Stimulated activated naive CD8-positive, alpha-beta T cell treated with anti-CD3 and anti-CD28 coated beads, Interleukin-15, Interleukin-2, amounts not matched to agents 100 ng/mL and 50 ng/mL, for 24 hours (primary cell): Measurements from ENCODE around the gene TLE5.
A peak's percentile ranks its signal among the peaks of the same experiment; 100 is the strongest.

Experiments
- H3K27ac Mint-ChIP-seq: one replicate; pipeline ENCODE4 v1.8.0; 2021; ENCODE audit warnings: mild to moderate bottlenecking, mixed read lengths
- H3K27me3 Mint-ChIP-seq: one replicate; pipeline ENCODE4 v1.8.0; 2021; ENCODE audit warnings: mixed read lengths
- H3K36me3 Mint-ChIP-seq: one replicate; pipeline ENCODE4 v1.8.0; 2021; ENCODE audit warnings: low read depth, mixed read lengths
- H3K4me1 Mint-ChIP-seq: one replicate; pipeline ENCODE4 v1.8.0; 2021; ENCODE audit warnings: low read depth, mixed read lengths
- H3K4me3 Mint-ChIP-seq: one replicate; pipeline ENCODE4 v1.8.0; 2021; ENCODE audit warnings: mild to moderate bottlenecking, mixed read lengths
- H3K9me3 Mint-ChIP-seq: one replicate; pipeline ENCODE4 v1.8.0; 2021; ENCODE audit warnings: mixed read lengths

TLE5 gene

GRCh38 chr19:3062165-3063105 lies at the start of gene TLE5:
TLE5 (minus strand) TSS chr19:3062495; CDS start chr19:3062200, 295 bp downstream.
- peaks cover 52% of the 10 kb centered on the region for H3K4me1 Mint-ChIP-seq
- H3K9me3 Mint-ChIP-seq: no peaks in the 10 kb centered on the region
- peaks cover 26% of the 10 kb centered on the region for H3K36me3 Mint-ChIP-seq
- H3K27ac Mint-ChIP-seq: peak within 1 kb of the TSS; percentile 96
- H3K4me3 Mint-ChIP-seq: peak within 1 kb of the TSS; percentile 87
- H3K27me3 Mint-ChIP-seq: no peaks in the 10 kb centered on the region

DNA sequence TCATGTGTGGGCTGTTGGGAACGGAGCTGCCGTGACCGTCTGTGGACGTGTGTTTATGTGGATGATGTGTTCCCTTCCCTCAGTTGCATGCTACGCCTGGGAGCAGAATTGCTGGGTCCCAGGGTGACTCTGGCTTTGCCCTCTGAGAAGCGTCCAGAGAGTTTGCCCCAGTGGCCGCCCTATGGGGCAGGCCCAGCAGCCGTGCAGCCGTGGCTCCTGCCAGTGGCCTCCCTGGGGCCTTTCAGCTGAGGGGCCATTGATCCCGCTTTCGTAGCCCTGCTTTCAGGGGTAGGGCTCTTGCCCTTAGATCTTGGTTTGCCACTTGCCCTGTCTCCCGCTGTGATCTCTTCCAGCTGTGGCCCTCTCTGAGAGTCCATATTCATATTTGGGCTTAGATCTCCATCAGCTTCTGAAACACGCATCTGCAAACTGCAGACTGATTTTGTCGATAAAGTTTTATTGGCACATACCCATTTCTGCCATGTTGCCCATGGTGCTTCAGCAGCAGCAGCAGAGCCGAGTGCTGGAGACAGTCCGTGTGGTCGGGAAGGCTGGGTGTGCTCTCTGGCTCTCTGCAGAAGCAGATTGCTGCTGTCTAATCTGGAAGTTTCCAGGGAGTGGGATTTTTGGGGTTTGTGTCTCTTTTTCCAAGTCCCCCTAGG lies 49.4 kb upstream of the TLE5 start:
- Mint-ChIP-seq H3K36me3 (no peaks in the 10 kb centered on the region), H3K27me3 (no peaks in the 10 kb centered on the region), H3K9me3 (no peaks in the 10 kb centered on the region), H3K4me3 (no peak overlapping the region), H3K27ac (no peak overlapping the region), H3K4me1 (peaks cover 3% of the 10 kb centered on the region)

- H3K27me3 Mint-ChIP-seq: no peaks in the 10 kb centered on the region
- peaks cover 3% of the 10 kb centered on the region for H3K4me1 Mint-ChIP-seq
- H3K4me3 Mint-ChIP-seq: no peak overlapping the region
- H3K27ac Mint-ChIP-seq: no peak overlapping the region
- no peaks in the 10 kb centered on the region for H3K9me3 Mint-ChIP-seq
- H3K36me3 Mint-ChIP-seq: no peaks in the 10 kb centered on the region
Measured at GRCh38 chr19:3110126-3110825, 48.0 kb upstream of the TLE5 start.

GRCh38 chr19:3109491-3109890 lies 47.2 kb upstream of the TLE5 start:
- Mint-ChIP-seq H3K4me1 (peaks cover 3% of the 10 kb centered on the region), H3K27ac (peak overlapping the region; percentile 36)

DNA sequence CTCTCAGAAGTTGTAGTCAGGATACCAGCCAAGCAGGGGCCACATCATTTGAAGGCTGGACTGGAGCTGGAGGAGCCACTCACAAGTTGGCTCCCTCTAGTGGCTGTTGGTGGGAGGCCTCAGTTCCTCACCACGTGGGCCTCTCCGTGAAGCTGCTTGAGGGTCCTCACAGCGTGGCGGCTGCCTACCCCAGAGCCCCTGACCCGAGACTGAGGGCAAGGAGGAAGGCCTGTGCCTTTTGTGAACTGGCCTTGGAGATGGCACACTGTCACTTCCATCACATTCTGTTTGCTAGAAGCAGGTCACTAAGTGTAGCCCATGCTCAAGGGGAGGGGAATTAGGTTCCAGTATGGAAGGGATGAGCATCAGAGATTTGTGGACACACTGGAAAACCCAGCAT lies 46.5 kb upstream of the TLE5 start:
- peaks cover 8% of the 10 kb centered on the region for H3K4me1 Mint-ChIP-seq
- H3K27me3 Mint-ChIP-seq: no peaks in the 10 kb centered on the region
- no peaks in the 10 kb centered on the region for H3K36me3 Mint-ChIP-seq
- no peak overlapping the region for H3K4me3 Mint-ChIP-seq
- H3K27ac Mint-ChIP-seq: peak overlapping the region; percentile 71
- H3K9me3 Mint-ChIP-seq: no peaks in the 10 kb centered on the region

More at GRCh38 chr19:3109491-3109890, 47.2 kb upstream of the TLE5 start:
- no peaks in the 10 kb centered on the region for H3K9me3 Mint-ChIP-seq
- H3K27me3 Mint-ChIP-seq: no peaks in the 10 kb centered on the region
- H3K36me3 Mint-ChIP-seq: no peaks in the 10 kb centered on the region
- no peak overlapping the region for H3K4me3 Mint-ChIP-seq

DNA sequence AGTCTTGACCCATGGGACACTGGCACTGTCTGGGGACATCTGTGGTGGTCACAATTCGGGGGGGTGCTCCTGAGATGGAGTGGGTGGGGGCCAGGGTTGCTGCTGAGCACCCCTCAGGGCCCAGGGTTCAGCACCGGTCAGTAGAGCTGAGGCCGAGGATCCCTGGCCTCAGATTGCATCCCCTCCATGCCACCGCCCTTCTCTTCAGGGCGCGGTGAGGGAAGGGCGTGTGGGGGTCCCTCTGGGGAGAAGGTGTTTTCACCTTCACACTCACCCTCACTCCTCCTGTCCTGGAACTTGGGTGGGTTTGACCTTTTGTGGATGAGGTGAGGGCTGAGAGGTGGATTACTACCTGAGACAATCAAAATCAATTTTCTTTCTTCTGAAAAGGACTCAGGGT lies 45.4 kb upstream of the TLE5 start:
- no peak overlapping the region for H3K27ac Mint-ChIP-seq
- peaks cover 11% of the 10 kb centered on the region for H3K4me1 Mint-ChIP-seq

DNA sequence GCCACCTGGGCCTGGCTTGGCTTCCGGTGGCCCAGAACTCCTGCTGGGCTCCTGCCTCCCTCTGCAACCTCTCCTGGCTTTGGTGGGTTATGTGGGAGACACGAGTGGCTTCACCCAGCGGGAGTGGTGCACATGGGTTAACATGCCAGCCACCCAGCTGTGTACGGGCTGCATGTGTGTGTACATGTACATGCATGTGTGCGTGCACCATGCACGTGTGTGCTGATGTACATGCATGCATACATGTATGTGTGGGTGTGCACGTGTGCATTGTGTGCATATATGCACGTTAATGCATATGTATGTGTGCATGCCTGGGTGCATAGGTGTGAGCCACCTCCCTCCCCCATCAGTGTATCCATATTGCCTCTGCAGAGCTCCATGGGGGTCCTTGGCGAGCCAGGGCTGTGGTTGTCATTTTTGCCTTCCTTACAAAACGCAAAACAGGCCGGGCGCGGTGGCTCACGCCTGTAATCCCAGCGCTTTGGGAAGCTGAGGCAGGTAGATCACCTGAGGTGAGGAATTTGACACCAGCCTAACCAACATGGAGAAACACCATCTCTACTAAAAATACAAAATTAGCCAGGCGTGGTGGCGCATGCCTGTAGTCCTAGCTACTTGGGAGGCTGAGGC lies 44.3 kb upstream of the TLE5 start:
- no peak overlapping the region for H3K27ac Mint-ChIP-seq
- H3K27me3 Mint-ChIP-seq: no peaks in the 10 kb centered on the region
- peaks cover 11% of the 10 kb centered on the region for H3K4me1 Mint-ChIP-seq
- H3K4me3 Mint-ChIP-seq: no peak overlapping the region
- H3K36me3 Mint-ChIP-seq: no peaks in the 10 kb centered on the region
- no peaks in the 10 kb centered on the region for H3K9me3 Mint-ChIP-seq

More for the DNA sequence above, 45.4 kb upstream of the TLE5 start:
- H3K4me3 Mint-ChIP-seq: no peak overlapping the region
- H3K36me3 Mint-ChIP-seq: no peaks in the 10 kb centered on the region
- no peaks in the 10 kb centered on the region for H3K9me3 Mint-ChIP-seq
- H3K27me3 Mint-ChIP-seq: no peaks in the 10 kb centered on the region

GRCh38 chr19:3105641-3106508 lies 43.6 kb upstream of the TLE5 start:
- Mint-ChIP-seq H3K9me3 (no peaks in the 10 kb centered on the region), H3K27me3 (no peaks in the 10 kb centered on the region), H3K4me3 (no peak overlapping the region), H3K27ac (no peak overlapping the region), H3K4me1 (peaks cover 11% of the 10 kb centered on the region), H3K36me3 (no peaks in the 10 kb centered on the region)

DNA sequence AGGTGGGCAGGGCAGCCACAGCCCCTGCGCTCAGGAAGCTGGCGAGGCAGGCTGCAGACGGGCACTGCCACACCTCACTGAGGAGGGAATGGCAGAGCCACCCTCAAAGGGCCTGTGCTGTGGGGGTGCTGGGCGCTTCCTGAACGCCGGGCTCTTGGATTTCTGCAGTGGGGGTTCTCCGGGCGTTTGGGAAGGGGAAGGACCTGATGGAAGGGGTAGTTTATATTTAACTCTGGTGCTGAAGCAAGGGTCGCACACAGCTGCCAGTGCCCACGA lies 42.4 kb upstream of the TLE5 start:
- H3K36me3 Mint-ChIP-seq: no peaks in the 10 kb centered on the region
- H3K4me3 Mint-ChIP-seq: no peak overlapping the region
- H3K27me3 Mint-ChIP-seq: no peaks in the 10 kb centered on the region
- peaks cover 11% of the 10 kb centered on the region for H3K4me1 Mint-ChIP-seq
- H3K27ac Mint-ChIP-seq: no peak overlapping the region
- H3K9me3 Mint-ChIP-seq: no peaks in the 10 kb centered on the region

DNA sequence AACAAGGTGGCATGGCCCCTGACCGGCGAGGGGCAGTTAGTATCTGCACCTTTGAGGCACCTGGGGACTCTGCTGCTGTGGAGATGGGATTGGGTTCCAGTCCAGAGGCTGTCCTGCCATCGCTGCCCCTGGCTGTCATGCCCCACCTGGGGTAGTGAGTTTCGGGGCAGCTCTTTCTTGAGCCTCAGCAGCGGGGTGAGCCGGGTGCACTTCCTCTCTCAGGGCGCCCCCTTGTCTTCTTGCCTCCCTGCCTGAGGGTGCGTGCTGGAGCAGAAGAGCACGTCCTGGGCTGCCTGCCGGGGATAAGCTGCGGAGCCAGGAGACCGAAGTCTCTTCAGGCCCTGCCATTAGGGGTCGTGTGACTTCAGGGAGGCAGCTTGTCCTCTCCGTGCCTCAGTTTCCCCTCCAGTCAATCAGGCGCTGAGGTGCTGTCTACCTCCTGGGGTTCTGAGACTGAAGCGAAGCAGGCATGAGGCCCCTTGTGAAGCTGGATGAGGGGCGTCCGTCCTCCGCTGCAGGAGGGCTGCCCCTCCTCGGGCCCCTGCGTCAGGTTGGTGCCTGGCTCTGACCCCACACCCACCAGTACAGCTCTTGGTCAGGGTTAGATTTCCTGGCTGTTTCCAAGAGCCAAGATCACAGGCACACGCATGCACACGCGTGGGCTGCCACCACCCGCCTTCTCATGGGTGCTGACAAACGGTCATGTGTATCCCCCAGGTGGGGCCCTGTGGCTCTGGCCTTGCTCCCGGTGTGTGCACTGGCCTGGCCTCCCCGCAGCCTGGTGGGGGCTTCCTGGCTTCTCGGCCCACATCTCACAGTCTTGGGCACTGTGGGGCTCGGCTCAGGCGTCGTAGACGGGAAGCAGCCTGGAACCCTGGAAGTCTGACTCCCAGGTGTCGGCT lies 40.2 kb upstream of the TLE5 start:
- peaks cover 5% of the 10 kb centered on the region for H3K27me3 Mint-ChIP-seq
- H3K4me1 Mint-ChIP-seq: peaks cover 14% of the 10 kb centered on the region
- H3K36me3 Mint-ChIP-seq: no peaks in the 10 kb centered on the region
- H3K4me3 Mint-ChIP-seq: no peak overlapping the region
- H3K27ac Mint-ChIP-seq: no peak overlapping the region
- no peaks in the 10 kb centered on the region for H3K9me3 Mint-ChIP-seq

DNA sequence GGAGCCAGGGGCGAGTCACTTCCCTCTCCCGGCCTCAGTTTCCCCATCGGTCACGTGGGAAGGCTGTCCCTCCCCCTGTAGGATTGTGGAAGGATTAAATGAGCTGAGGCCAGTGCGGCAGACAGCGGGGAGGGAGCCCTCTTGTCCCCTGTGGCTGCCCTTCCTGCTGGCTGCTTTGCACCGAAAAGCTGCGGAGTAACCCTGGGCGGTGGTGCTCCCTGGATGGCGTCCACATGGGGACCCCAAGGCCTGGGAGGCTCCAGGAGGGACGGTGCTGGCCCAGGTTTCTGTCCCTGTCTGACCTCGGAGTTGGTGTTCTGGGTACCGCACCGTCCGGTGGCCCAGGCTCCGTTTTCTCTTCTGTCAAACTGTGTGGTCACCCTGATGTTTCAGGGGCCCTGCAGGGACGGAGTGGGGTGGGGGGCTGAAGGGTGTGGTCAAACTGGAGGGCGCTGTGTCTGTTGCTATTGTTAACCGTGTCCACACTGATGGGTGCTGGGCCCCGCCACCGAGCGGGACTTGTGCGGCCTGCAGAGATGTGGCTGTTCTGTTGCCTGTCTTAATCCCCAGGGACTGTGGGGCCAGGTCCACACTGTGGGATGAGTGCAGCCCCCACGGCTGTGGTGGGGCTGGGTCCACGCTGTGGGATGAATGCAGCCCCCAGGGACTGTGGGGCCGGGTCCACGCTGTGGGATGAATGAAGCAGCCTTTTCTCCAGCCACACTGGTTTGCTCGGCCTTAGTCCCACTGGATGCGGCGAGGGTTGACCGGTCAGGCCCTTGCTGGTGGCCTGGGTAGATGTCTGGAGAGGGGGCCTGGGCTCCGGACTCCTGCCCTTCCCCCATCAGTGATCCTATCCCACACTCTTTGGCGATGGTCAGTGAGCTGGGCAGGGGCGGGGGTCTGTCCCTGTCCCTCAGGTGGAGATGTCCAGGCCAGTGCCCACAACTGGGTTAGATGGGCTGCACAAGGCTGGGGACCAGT lies 38.7 kb upstream of the TLE5 start:
- Mint-ChIP-seq H3K4me3 (no peak overlapping the region), H3K36me3 (no peaks in the 10 kb centered on the region), H3K27ac (no peak overlapping the region), H3K4me1 (peaks cover 19% of the 10 kb centered on the region), H3K9me3 (no peaks in the 10 kb centered on the region), H3K27me3 (peaks cover 8% of the 10 kb centered on the region)

DNA sequence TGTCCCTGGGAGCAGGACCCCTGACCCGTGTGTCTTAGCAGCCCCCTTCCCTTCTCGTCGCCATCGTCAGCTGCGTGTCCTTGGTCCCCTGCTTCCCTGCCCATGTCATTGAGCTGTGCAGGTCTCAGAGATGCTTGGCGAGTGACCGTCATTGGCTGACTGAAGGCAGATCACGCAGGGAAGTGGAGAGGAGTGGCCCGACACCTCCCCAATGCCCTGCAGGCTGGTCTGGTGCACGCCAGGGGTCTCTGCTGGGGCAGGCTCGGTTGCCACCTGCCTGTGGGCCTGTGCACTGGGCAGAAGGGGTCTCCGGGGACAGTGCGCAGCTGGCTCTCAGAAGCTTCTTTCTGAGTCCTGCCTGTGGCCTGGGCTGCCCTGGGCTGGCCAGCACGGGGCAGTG lies 38.0 kb upstream of the TLE5 start:
- peaks cover 26% of the 10 kb centered on the region for H3K4me1 Mint-ChIP-seq
- no peaks in the 10 kb centered on the region for H3K9me3 Mint-ChIP-seq
- H3K36me3 Mint-ChIP-seq: no peaks in the 10 kb centered on the region
- no peak overlapping the region for H3K4me3 Mint-ChIP-seq
- H3K27ac Mint-ChIP-seq: no peak overlapping the region
- H3K27me3 Mint-ChIP-seq: peaks cover 13% of the 10 kb centered on the region
